COLO668 (cell line): ENCODE data around the gene TMEM232.
"Not testable (repeated sequence)": the region's sequence is repeated elsewhere in the genome, so short reads cannot be mapped to it uniquely, and the experiment has no call there.

Experiments
- DNase-seq: peaks from one replicate; lab custom pipeline; 2025; ENCODE audit not compliant: unreplicated experiment; lab: John Stamatoyannopoulos, UW

The TMEM232 gene

DNA sequence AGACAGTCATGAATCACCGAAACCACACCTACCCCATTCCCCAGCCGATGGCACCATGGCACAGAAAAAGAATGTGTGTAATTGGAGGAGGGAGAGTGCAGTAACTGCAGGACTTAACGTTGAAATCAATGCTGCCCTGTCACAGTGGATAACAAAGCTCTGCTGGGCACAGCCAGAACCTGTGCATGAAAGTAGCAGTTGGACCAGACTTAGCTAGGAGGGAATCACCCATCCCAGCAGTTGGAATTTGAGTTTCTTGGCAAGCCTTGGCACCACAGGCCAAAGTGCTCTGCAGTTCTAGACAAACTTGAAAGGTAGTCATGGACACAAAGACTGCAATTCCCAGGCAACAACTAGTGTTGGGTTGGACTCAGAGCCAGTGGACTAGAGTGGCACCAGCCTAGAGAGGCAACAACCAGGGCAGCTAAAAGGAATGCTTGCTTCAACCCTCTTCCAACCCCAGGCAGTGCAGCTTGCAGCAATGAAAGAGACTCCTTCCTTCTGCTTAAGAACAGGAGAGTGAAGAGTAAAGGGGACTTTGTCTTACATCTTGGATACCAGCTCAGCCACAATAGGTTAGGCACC lies 19.1 kb downstream of the TMEM232 start:
- DNase-seq, result no peak

DNA sequence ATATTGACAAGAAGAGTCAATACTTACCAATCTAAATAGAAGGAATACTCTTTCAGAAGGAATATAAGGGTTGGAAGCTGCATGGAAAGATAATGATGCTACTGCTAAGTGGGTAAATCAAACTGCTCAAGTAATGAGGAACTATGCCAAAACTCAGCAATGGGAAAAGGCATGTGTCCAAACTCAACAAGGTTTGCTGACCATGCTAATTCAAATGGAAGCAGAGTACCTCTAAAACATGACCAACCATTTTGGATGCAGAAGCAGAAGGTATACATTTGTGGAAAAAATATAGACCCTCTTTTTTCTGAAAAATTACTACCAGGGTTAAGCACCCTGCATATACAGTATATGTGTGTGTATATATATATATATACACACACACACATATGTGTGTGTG lies 21.1 kb downstream of the TMEM232 start:
- DNase-seq, result no peak

DNA sequence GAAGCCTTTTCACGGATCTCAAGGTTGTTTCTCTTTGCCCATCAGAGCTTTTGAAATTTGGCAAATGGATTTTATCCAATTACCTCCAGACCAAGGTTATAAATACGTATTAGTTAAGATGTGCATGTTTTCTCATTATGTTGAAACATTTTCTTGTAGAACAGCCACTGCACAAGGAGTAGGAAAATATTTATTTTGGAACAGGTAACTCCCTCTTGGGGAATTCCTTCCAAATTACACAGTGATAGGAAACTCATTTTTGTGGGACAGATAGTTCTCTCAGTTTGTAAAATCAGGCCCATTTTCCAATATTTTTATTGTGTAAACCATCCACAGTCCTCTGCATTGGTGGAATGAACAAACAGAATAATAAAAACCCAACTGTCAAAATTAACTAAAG lies 23.0 kb downstream of the TMEM232 start:
- DNase-seq, result no peak

DNA sequence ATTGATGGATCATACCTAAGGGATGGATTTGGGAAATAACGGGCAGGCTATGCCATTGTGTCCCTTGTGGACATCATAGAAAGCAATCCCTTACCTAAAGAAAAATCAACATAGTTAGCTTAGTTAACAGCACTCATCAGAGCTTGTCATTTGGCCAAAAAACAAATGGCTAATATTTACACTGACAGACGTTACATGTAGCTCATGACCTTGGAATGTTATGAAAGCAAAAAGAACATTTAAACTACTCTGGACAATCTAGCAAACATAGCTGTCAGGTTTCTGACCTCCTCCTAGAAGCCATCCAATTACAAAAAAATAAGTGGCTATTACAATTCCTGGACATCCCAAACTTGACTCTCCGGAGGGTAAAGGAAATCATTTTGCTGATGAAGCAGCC lies 23.8 kb downstream of the TMEM232 start:
- no peak for DNase-seq

- DNase-seq, result no peak
These were observed 24.2 kb downstream of the TMEM232 start for GRCh38 chr5:110702300-110702699.

DNA sequence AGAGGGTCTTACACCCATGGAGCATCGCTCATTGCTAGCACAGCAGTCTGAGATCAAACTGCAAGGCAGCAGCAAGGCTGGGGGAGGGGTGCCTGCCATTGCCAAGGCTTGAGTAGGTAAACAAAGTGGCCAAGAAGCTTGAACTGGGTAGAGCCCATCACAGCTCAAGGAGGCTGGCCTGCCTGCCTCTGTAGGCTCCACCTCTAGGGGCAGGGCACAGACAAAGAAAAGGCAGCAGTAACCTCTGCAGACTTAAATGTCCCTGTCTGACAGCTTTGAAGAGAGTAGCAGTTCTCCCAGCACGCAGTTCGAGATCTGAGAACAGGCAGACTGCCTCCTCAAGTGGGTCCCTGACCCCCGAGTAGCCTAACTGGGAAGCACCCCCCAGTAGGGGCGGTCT lies 33.8 kb downstream of the TMEM232 start:
- not testable (repeated sequence) for DNase-seq

GRCh38 chr5:110690587-110690986 lies 35.9 kb downstream of the TMEM232 start:
- not testable (repeated sequence) for DNase-seq

DNA sequence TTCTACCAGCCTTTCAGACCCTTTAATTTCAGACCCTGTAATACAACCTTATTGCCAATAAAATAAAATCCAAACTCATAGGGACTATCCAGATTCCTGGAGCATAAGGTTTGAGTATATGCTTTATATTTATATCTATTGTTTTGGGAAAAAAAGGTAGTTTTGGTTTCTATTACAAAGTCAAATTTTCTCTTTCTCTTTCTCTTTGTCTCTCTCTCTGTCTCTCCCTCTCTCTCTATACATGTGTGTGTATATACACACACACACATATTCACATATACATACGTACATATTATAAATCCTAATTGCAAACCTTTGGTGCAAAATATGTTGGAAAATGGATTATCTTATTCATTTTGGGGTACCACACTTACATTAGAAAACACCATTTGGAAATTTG lies 39.0 kb downstream of the TMEM232 start:
- no peak for DNase-seq

- DNase-seq, result no peak
These were observed 40.2 kb downstream of the TMEM232 start for GRCh38 chr5:110686270-110686669.

DNA sequence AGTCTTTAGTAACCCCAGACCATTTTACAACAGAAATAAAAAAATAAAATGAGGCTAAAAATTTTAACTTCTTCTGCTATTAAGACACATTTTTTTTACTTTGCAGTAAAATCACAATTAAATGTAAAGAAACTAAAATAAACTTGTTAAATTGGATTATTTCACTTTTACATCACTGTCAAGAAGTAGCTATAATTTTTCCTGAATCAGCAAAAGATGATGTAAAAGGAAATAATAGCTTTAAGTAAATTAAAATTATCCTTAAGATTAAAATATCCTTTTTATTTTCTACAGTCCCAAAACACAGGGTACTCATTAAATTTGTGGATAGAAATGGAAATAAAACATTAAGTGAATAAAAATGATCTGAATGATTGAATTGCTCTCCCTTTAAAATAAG lies 44.5 kb downstream of the TMEM232 start:
- no peak for DNase-seq

DNA sequence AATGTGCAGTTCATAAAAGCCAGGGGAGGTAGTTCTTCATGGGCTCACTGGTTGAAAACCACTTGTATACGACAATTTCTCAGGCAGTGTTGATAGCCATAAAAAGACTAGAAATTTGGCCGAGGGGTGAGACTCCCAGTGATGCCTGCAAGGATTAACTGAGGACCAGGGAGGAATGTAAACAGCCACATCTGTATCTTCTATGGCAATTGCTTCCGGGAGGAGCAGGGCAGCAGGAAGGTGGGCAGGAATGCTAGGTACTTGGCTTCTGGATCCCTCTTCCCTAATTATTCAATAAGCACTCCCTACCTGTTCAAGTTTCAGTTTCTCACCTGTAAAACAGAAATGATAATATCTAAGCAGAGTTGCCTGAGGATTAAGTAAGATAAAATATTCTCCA lies 45.4 kb downstream of the TMEM232 start:
- no peak for DNase-seq

DNA sequence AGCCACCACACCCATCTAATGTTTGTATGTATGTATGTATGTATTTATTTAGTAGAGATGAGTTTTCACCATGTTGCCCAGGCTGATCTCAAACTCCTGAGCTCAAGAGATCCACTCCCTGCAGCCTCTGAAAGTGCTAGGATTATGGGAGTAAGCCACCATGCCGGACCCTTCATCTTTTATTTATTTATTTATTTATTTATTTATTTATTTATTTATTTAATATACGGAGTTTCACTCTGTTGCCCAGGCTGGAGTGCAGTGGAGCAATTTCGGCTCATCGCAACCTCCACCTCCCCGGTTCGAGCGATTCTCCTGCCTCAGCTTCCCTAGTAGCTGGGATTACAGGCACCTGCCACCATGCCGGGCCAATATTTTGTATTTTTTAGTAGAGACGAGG lies 49.9 kb downstream of the TMEM232 start:
- DNase-seq, result not testable (repeated sequence)

DNA sequence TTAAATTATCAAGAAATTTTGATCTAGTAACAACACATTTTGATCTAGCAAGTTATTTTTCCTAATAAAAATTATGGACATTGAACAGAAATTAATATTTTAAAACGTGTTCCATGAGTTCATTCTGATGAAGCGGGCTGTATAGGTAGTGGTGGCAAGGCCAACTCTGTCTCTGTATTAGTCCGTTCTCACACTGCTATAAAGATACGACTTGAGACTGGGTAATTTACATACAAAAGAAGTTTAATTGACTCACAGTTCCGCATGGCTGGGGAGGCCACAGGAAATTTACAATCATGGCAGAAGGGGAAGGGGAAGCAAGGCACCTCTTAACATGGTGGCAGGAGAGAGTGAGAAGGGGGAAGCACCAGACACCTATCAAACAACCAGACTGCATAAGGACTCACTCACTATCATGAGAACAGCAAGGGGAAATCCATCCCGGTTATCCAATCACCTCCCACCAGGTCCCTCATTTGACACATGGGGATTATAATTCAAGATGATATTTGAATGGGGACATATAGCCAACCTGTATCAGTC lies 61.2 kb downstream of the TMEM232 start:
- DNase-seq, result no peak

DNA sequence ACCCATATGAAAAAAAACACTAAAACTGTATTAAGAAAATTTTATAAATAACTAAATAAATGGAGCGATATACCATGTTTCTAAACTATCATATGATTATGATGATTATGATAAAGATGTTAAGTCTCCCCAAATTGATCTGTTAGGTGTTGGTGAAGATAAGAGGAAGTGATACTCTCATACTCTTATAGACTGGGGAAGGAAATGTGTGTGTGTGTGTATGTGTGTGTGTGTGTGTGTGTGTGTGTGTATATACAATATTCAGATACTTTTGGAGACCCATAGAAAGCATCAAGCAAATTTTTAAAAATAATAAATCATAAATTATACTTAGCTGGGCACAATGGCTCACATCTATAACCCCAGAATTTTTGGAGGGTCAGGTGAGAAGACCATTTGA lies 62.9 kb downstream of the TMEM232 start:
- DNase-seq, result no peak

- no peak for DNase-seq
These were observed 68.5 kb downstream of the TMEM232 start for GRCh38 chr5:110658006-110658405.

- DNase-seq, result no peak
These were observed 73.1 kb downstream of the TMEM232 start for GRCh38 chr5:110653231-110653970.

GRCh38 chr5:110651507-110651906 lies 75.0 kb downstream of the TMEM232 start:
- no peak for DNase-seq

- no peak for DNase-seq
These were observed 82.1 kb downstream of the TMEM232 start for GRCh38 chr5:110644357-110644756.

GRCh38 chr5:110638970-110639902 lies 87.2 kb downstream of the TMEM232 start:
- DNase-seq, result no peak

- no peak for DNase-seq
These were observed 92.0 kb downstream of the TMEM232 start for GRCh38 chr5:110634475-110634874.

DNA sequence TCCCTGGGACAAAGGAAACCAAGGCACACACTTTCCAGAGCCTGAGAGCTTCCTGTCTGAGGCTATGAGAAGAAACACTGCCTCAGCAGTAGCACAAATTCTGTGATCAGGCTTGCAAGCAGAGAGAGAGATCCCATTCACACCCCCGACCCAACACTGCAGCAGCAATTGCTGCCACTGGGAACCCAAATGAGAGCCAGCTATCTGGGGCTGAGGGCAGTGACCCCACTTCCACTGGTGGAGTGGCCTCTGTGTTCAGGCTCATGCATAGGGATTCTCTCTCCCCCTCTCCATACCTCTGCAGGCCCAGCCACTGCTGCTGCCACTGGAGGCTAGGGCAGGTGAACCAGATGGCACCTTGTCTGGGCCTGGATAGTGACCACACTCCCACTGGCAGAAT lies 95.2 kb downstream of the TMEM232 start:
- DNase-seq, result no peak

DNA sequence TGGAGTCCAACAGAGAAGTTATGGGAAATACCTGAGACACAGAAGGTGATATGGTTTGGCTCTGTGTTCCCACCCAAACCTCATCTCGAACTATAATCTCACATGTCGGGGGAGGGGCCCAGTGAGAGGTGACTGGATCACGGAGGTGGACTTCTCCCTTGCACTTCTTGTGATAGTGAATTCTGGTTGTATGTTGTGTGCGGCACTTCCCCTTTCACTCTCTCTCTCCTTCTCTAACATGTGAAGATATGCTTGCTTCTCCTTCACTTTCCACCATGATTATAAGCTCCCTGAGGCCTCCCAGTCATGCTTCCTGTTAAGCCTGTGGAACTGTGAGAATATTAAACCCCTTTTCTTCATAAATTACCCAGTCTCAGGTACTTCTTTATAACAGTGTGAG lies 96.1 kb downstream of the TMEM232 start:
- DNase-seq, result no peak
